Stimulated activated effector memory CD8-positive, alpha-beta T cell treated with anti-CD3 and anti-CD28 coated beads, Interleukin-12 subunit alpha, Interleukin-12 subunit beta, amount 100 ng/mL, for 72 hours (primary cell): Measurements from ENCODE around the gene SETX.
"Not testable (repeated sequence)": the region's sequence is repeated elsewhere in the genome, so short reads cannot be mapped to it uniquely, and the experiment has no call there.

Experiments used
- ATAC-seq: fragments of 150-1000 bp; cut with Tn5 transposase; 2 replicates; pipeline ENCODE4 v1.10.0; 2021
- DNase-seq, 2 donors: peaks; one replicate each; pipeline ENCODE4 v3.0.0; 2021 to 2022; ENCODE audit warnings: low spot score in 2 of 2
- H3K27ac Mint-ChIP-seq: one replicate; pipeline ENCODE4 v1.8.0; 2022; ENCODE audit warnings: mild to moderate bottlenecking, mixed read lengths
- H3K36me3 Mint-ChIP-seq: one replicate; pipeline ENCODE4 v1.8.0; 2022; ENCODE audit warnings: mild to moderate bottlenecking, mixed read lengths
- H3K4me1 Mint-ChIP-seq: one replicate; pipeline ENCODE4 v1.8.0; 2022; ENCODE audit warnings: mixed read lengths
- H3K4me3 Mint-ChIP-seq: one replicate; pipeline ENCODE4 v1.8.0; 2022; ENCODE audit warnings: mild to moderate bottlenecking, mixed read lengths
- H3K9me3 Mint-ChIP-seq: one replicate; pipeline ENCODE4 v1.8.0; 2022; ENCODE audit warnings: mixed read lengths

The SETX gene

GRCh38 chr9:132283165-132283564, 71.6 kb downstream of the SETX start:
- H3K36me3 Mint-ChIP-seq = peaks cover 100% of the 10 kb centered on the region
- DNase-seq (no peak), ATAC-seq (peak; percentile 100)
- no peak overlapping the region for H3K27ac Mint-ChIP-seq
- no peaks in the 10 kb centered on the region for H3K9me3 Mint-ChIP-seq
- H3K4me3 Mint-ChIP-seq = no peak overlapping the region
- peaks cover 13% of the 10 kb centered on the region for H3K4me1 Mint-ChIP-seq

GRCh38 chr9:132274861-132275260, 79.9 kb downstream of the SETX start:
- Mint-ChIP-seq H3K27ac (peak overlapping the region; percentile 26), H3K4me3 (no peak overlapping the region)
- no peak for DNase-seq

GRCh38 chr9:132269704-132270516, 84.9 kb downstream of the SETX start:
- H3K4me1 Mint-ChIP-seq, H3K4me3 Mint-ChIP-seq, H3K9me3 Mint-ChIP-seq, DNase-seq: not testable (repeated sequence)
- Mint-ChIP-seq H3K27ac (peak overlapping the region; percentile 23), H3K36me3 (peaks cover 99% of the 10 kb centered on the region)
- ATAC-seq = peak; percentile 77

More at GRCh38 chr9:132274861-132275260, 79.9 kb downstream of the SETX start:
- H3K36me3 Mint-ChIP-seq = peaks cover 99% of the 10 kb centered on the region
- H3K9me3 Mint-ChIP-seq = no peaks in the 10 kb centered on the region
- peaks cover 6% of the 10 kb centered on the region for H3K4me1 Mint-ChIP-seq
- ATAC-seq = no peak

DNA sequence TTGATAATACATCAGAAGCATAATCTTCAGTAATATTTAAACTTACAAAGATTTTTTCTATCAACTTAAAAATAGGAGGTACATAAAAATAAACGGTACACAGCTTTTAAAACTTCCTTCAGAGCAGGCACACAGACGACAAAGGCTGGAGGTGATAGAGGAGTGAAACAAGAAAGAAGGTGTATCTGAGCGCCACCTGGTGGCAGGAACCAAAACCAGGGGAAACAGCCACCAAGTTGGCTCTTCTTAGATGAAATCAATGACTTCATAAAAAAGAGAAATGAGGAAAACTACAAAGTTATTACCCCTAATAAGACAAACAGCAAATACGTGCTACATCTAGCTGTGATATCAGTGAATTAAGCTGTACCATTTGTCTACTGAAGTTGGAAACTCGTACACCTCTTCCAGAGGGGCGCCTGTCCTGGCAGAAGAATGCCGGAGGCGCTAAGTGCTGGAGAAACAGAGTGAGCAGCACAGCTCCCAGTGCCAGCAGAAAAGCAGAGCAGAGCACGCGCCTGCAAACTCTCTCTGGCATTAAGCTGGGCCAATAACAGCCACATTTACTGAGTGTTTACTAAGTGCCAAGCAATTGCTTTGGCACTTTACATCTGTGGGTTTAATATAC, 85.9 kb downstream of the SETX start:
- H3K4me1 Mint-ChIP-seq = peaks cover 6% of the 10 kb centered on the region
- peaks cover 99% of the 10 kb centered on the region for H3K36me3 Mint-ChIP-seq
- H3K27ac Mint-ChIP-seq = peak overlapping the region; percentile 79
- ATAC-seq (no peak), DNase-seq (peak; percentile 36 to 77)
- no peaks in the 10 kb centered on the region for H3K9me3 Mint-ChIP-seq
- no peak overlapping the region for H3K4me3 Mint-ChIP-seq

GRCh38 chr9:132267660-132268059, 87.1 kb downstream of the SETX start:
- Mint-ChIP-seq H3K4me1 (peaks cover 6% of the 10 kb centered on the region), H3K36me3 (peaks cover 99% of the 10 kb centered on the region), H3K27ac (peak overlapping the region; percentile 79), H3K4me3 (no peak overlapping the region), H3K9me3 (no peaks in the 10 kb centered on the region)
- ATAC-seq (no peak), DNase-seq (no peak)

GRCh38 chr9:132266017-132266416, 88.8 kb downstream of the SETX start:
- DNase-seq (no peak), ATAC-seq (no peak)
- no peak overlapping the region for H3K27ac Mint-ChIP-seq
- H3K36me3 Mint-ChIP-seq = peaks cover 97% of the 10 kb centered on the region
- no peaks in the 10 kb centered on the region for H3K9me3 Mint-ChIP-seq
- H3K4me1 Mint-ChIP-seq = peaks cover 6% of the 10 kb centered on the region
- H3K4me3 Mint-ChIP-seq = no peak overlapping the region

GRCh38 chr9:132260846-132261245, 93.9 kb downstream of the SETX start:
- Mint-ChIP-seq H3K9me3 (no peaks in the 10 kb centered on the region), H3K27ac (peak overlapping the region; percentile 60), H3K36me3 (peaks cover 47% of the 10 kb centered on the region), H3K4me1 (peaks cover 9% of the 10 kb centered on the region), H3K4me3 (no peak overlapping the region)
- no peak for ATAC-seq
- no peak for DNase-seq

GRCh38 chr9:132250324-132251262, 104.2 kb downstream of the SETX start:
- DNase-seq = no peak
- Mint-ChIP-seq H3K27ac (no peak overlapping the region), H3K36me3 (no peaks in the 10 kb centered on the region), H3K4me3 (no peak overlapping the region), H3K4me1 (no peaks in the 10 kb centered on the region), H3K9me3 (no peaks in the 10 kb centered on the region)
- ATAC-seq = peak; percentile 21

DNA sequence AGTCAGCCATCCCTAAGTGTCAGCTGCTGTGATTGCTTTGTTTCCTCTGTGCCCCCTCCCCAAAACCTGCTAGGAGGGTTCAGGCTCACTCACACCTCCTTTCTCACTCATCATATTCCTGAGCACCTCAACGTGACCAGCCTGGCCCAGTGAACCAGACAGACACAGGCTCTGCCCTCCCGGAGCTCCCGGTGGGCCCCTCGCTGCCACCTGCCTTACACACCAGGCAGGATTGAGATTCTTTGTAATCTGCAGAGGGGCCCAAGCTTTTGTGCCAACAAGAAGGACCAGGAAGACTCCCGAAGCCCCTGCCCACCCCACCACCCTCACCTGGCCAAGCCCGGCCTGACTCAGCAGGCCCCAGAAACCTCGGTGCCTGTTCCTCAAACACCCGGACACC, 105.1 kb downstream of the SETX start:
- Mint-ChIP-seq H3K27ac (no peak overlapping the region), H3K4me3 (no peak overlapping the region), H3K9me3 (no peaks in the 10 kb centered on the region), H3K36me3 (no peaks in the 10 kb centered on the region), H3K4me1 (no peaks in the 10 kb centered on the region)
- no peak for ATAC-seq
- no peak for DNase-seq

GRCh38 chr9:132249123-132249522, 105.7 kb downstream of the SETX start:
- Mint-ChIP-seq H3K9me3 (no peaks in the 10 kb centered on the region), H3K36me3 (no peaks in the 10 kb centered on the region), H3K4me3 (no peak overlapping the region), H3K4me1 (no peaks in the 10 kb centered on the region), H3K27ac (no peak overlapping the region)
- DNase-seq (no peak), ATAC-seq (no peak)

- Mint-ChIP-seq H3K4me1 (no peaks in the 10 kb centered on the region), H3K9me3 (no peaks in the 10 kb centered on the region), H3K27ac (no peak overlapping the region), H3K4me3 (no peak overlapping the region), H3K36me3 (no peaks in the 10 kb centered on the region)
- ATAC-seq (no peak), DNase-seq (no peak)
Observed at GRCh38 chr9:132247942-132248341, 106.8 kb downstream of the SETX start.

DNA sequence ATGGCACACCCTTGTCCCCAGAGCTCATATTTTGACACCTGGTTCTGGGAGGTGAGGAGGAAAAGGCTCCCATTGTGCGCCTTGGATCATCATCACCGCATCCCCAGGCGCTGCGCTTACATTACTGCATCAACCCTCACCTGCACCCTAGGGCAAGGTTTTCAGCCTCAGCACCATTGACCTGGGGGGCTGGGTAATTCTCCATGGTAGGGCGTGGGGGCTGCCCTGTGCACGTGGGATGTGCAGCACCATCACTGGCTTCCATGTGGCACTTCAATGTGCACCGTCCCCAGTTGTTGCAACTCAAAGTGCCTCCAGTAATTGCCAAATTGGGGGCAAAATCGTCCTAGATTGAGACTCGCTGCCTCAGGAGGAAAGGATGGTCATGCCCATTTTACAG, 109.3 kb downstream of the SETX start:
- Mint-ChIP-seq H3K36me3 (peaks cover 6% of the 10 kb centered on the region), H3K4me1 (peaks cover 13% of the 10 kb centered on the region), H3K27ac (no peak overlapping the region), H3K4me3 (no peak overlapping the region), H3K9me3 (no peaks in the 10 kb centered on the region)
- DNase-seq (no peak), ATAC-seq (no peak)

- no peak for DNase-seq
- no peak overlapping the region for H3K4me3 Mint-ChIP-seq
Observed at GRCh38 chr9:132244582-132245455, 110.0 kb downstream of the SETX start.

GRCh38 chr9:132243156-132244074, 111.4 kb downstream of the SETX start:
- Mint-ChIP-seq H3K27ac (no peak overlapping the region), H3K4me1 (peaks cover 13% of the 10 kb centered on the region)
- no peak for ATAC-seq

More at GRCh38 chr9:132244582-132245455, 110.0 kb downstream of the SETX start:
- peaks cover 13% of the 10 kb centered on the region for H3K4me1 Mint-ChIP-seq
- H3K9me3 Mint-ChIP-seq = no peaks in the 10 kb centered on the region
- H3K36me3 Mint-ChIP-seq = peaks cover 6% of the 10 kb centered on the region
- no peak overlapping the region for H3K27ac Mint-ChIP-seq
- ATAC-seq = no peak

More at GRCh38 chr9:132243156-132244074, 111.4 kb downstream of the SETX start:
- Mint-ChIP-seq H3K36me3 (peaks cover 6% of the 10 kb centered on the region), H3K4me3 (peak overlapping the region; percentile 96), H3K9me3 (no peaks in the 10 kb centered on the region)
- no peak for DNase-seq
